ENCODE results near the gene GREB1.

The GREB1 gene

DNA sequence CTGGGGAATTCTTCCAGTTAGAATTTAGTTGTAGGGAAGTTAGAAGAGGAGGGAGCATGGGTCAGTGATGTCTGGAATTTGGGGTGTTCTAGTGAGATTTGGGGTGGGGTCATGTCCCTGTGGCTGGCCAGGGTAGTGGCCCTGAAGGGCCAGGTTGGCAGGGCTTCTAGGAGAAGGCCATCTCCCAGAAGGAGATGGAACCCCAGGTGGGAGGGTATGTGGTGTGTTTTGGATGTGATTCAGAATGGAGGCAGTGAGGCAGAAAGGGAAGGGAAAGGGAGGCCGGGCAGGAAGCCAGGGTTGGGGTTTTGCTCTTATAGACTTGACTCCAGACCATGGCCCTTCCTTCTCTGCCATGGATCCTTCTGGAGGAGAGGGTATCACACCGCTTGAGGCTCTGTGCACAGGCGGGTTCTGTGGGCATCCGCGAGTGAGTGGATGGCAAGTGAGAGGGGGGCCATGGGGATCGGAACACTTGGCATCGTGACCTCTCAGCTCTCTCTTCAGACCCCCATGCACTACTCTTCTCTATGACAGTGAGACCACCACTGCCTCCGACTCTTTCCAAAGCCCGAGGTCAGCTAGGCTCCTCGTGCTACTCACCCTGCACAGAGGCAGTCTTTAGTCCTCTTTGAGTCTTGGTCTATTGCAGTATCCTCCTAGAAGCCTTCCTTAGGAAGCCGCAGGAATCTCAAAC, 7.3 kb downstream of the GREB1 start:
- no peak for DNase-seq

DNA sequence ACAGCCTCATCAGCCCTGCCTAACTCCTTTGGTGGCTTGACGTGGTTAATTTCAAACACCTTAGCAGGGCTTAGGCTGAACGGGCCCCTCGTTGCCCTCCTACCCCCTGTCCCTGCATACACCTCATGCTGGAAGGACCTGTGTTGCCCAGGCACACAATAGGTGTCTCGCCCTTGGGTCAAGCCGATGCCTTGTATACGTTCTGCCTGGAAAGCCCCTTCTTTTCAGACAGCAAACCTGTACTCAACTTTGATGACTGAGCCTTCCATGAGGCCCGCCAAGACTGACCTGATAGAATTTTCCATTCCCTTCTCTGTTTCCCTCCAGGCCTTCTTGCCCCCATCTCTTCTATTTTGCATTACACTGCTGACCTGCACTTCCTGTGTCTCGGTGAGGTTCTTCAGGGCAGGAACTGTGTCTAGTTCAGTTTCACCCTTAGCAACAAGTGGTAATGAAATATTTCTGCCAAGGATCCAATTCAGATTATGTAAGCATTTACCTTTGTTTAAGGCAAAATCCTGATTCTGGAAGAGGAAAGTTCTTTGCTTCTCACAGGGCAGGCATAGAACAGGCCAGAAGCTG, 7.9 kb downstream of the GREB1 start:
- DNase-seq, result no peak

- DNase-seq, result no peak
Observed at GRCh38 chr2:11542275-11542819, 8.5 kb downstream of the GREB1 start.

GRCh38 chr2:11543337-11544216, 9.7 kb downstream of the GREB1 start:
- DNase-seq, result no peak

DNA sequence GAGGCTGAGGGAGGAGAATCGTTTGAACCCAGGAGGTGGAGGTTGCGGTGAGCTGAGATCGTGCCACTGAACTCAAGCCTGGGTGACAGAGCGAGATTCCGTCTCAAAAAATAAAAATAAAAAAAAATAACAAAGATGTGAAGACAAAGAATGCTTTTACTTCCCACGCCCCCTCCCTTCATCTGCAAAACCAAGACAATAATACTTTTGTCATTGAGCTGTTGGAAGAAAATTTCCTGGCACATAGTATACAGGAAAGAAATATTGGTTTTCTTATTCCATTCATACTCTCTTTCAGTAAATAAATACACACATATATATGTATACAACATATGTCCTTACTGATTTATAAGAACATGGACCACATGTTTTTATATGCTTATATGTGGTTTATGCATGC, 12.2 kb downstream of the GREB1 start:
- DNase-seq, result no peak

GRCh38 chr2:11547912-11548497, 14.2 kb downstream of the GREB1 start:
- DNase-seq, result no peak

DNA sequence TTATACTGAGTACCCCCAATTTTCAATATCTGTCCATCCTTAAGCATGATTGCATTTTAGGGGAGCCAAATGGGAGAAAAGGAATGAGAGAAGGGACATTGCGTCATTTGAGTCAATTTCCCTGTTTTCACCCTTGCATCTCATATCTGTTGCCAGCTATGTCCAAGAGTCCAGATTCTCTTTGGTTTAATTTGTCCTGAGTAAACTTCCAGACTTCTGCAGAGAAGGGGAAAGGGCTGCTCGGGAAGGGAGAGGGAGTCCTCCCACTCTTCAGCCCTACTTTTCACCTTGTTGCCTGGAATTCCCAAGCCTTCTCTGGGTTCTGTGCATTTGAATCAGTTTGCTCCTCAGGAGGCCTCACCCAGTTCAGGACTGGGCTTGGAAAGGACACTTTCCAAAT, 16.5 kb downstream of the GREB1 start:
- no peak for DNase-seq

DNA sequence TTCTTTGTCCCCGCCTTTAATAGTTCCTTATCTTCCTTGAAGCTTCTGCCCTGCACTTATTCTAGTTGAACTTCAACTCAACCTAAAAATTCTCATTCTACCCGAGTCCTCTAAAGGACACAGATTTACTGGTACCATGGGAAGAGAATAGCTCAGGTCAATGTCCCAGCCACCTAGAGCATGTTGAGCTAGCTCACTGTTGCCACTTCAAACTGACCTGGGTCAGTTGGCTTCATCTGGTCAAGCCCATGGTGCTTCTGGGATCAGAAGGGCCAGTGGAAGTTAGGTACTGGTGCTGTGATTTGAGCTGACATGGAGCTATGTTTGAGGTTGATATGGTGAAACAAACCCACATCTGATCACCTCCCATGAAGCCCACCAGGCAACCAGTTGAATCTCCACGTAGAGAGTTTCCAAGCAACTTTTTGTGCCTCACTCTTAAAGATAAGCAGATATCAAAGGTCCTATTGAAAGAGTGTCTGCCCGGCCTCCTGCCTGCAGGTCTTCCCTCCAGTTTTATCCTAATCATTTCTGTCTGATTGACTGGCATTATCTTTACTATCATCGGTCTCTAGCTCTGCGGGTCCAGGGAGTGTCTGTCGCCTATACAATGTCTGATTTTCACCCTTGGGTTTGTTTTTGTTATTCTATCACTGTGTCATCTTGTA, 17.2 kb downstream of the GREB1 start:
- DNase-seq, result no peak

- DNase-seq, result no peak
Observed at GRCh38 chr2:11551569-11552259, 17.9 kb downstream of the GREB1 start.

GRCh38 chr2:11552260-11552638, 18.4 kb downstream of the GREB1 start:
- DNase-seq, result no peak

DNA sequence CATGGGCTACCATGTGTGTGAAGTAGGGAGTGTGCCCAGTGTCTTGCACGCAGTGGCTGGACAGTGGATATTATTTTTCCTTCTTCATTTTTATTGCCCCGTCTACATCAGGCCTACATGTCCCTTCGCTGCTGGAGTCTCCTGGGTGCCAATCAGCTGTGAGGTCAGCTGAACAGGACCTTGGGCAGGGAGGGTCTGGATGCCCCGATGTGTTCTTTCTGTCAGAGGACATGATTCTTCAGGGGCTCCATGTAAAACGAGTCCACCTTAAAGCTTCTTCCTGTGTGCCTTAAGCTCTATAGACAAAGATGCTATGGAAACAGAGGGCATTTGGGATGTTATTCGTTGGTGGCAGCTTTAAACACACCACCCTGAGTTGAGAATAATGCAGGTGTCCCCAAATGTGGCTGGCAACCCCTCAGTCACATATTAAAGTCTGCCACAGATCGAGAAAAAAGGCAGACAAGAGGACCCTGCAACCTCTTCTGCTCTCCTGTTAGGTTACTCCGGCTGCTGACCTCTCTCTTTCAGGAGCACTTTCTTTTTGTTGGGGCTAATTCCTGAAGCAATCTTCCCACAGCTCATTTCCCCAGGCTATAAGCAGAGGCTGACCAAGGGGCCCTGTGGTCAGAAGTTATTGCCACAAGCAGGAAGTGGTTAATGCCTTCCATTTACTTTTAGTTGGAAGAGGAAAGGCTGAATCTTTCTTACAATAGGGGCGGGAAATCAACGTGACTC, 20.0 kb downstream of the GREB1 start:
- no peak for DNase-seq

- no peak for DNase-seq
Observed at GRCh38 chr2:11554399-11554716, 20.5 kb downstream of the GREB1 start.

DNA sequence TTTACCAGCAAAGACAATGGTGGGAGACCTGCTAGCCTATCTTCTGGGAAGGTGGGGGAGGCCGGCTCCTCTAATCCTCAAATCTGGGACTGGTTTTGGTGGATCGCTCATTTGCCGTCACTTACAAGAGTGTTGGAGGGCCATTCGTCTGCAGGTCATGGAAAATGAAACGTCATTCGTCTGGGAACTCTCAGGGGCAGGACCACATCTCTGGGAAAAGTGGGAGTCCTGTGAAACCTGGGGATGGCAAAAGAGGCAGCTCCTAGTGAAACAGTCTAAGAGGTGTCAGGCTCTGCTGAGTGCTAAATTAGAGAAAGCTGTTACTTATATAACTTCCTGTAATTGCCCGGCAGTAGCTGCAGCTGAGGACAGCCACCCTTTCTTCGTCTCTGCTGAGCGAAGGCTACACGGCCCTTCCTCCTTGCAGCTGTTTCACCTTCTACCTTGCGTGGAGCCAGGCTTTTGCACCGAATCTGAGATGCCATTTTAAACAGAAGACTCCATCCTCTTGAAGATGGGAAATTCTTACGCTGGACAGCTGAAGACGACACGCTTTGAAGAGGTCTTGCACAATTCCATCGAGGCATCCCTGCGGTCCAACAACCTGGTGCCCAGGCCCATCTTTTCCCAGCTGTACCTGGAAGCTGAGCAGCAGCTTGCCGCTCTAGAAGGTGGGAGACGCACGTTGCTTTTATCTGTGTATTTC, 22.4 kb downstream of the GREB1 start:
- DNase-seq, result no peak

GRCh38 chr2:11558214-11558886, 24.5 kb downstream of the GREB1 start:
- DNase-seq, result no peak

- no peak for DNase-seq
Observed at GRCh38 chr2:11559066-11559785, 25.4 kb downstream of the GREB1 start.

DNA sequence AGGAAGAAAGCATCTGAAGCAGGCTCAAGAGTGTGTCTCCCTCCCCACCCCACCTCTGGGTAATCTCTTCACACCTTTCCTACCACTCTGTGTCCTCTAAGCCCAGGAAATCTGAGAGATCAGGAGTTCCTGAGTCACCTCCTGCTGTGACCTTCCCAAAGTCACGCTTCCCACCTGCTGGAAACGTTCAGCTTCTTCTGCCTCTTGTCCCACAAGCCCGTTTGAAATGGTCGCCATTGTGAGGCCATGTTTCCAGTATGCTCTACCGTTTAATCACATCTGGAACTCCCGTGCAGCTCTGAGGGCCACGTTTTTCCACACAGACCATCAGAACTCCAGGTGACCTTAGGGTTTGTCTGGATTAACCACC, 25.9 kb downstream of the GREB1 start:
- DNase-seq, result no peak

DNA sequence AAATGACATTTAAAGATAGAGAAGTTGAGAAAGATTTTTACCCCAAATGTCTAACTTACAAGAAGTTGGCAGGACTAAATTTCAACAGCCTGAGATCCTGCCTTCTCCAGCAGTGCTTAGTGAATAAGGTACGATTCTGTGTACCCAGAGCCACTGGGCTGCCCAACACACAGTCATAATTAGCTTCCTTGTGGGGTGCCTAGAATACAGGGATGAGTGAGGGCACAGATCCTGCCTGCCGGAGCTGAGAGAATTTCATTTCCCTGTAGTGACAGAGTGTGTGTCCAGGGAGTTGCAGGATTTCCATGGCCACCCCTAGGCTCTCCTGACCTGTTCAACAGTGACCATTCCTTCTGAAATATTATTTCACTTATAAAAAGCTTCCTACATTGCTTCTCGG, 27.0 kb downstream of the GREB1 start:
- DNase-seq, result no peak

DNA sequence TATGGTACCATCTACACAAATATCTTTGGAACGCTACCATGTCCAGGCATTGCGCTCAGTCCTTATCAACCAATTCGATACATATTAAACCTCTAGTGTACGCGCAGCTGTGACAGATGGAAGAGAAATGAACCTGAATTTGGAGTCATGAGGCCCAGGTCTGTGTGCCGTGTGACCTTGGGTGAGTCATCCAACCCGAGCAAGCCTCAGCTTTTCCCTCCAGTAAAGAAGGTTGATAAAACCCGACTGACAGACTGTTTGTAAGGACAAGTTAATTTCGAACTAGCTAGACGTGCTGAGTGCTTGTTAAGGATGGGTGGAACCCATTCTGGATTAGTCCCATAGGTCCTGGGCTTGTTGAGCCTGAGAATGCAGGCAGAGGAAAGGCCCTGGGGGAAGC, 28.2 kb downstream of the GREB1 start:
- DNase-seq, result no peak

GRCh38 chr2:11562476-11562875, 28.6 kb downstream of the GREB1 start:
- DNase-seq, result no peak

All from central memory CD4-positive, alpha-beta T cell (primary cell).